NK-92 (cell line): ENCODE results near the gene LRRC49.
"Not testable (repeated sequence)": the region's sequence is repeated elsewhere in the genome, so short reads cannot be mapped to it uniquely, and the experiment has no call there.

ENCODE experiments used
- DNase-seq: peaks from one replicate; lab custom pipeline; 2025; ENCODE audit not compliant: unreplicated experiment; lab: John Stamatoyannopoulos, UW

LRRC49 gene

GRCh38 chr15:70974004-70974832 lies 81.6 kb downstream of the LRRC49 start:
- DNase-seq, result no peak

GRCh38 chr15:70976851-70977250 lies 84.2 kb downstream of the LRRC49 start:
- no peak for DNase-seq

- no peak for DNase-seq
Measured at GRCh38 chr15:70995383-70995970, 102.9 kb downstream of the LRRC49 start.

DNA sequence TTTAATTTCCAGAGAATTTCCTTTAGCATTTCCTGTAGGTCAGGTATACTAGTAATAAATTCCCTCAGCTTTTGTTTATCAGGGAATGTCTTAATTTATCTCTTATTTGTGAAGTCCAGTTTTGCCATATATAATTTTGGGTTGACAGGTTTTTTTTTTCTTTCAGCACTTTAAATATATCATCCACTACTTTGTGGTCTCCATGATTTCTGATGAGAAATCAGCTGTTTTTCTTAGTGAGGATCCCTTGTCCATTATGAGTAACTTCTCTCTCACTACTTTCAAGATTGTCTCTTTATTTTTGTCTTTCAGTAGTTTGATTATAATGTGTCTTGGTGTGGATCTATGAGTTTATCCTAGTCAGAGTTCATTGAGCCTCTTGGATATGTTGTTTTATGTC lies 105.7 kb downstream of the LRRC49 start:
- no peak for DNase-seq

DNA sequence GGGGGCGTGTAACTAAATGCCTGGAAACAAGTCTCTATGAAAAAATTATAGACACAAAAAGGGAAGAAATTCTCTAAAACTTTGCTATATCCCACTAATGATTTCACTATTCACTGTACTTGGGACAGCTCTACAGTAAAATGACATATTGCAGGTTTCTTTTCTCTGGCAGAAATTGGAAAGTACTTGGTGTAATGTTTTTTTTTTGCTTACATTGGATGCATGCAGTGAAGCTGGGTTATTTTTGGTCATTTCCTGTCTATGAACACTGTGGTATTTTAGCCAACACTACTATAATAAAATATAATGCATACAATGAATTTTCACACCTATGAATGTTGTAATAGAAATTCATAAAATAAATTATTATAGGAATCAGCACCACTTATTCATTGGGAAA lies 109.7 kb downstream of the LRRC49 start:
- DNase-seq, result no peak

DNA sequence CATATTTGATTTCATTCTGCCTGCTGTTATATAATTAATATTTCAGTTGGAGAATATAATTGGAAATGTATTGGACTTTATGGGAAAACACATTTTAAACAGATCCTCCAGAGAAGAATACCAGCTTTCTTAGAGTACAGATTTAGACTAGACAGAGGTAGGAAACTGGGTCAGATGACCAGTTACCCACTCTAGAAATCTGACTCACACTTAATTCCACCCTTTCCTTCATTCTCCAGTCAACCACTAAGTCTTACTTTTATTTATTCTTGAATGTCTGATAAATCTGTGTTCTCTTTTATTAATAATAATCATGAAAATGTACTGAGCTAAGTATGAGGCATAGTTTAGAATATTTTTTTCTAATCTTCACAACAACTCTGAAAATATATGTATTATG lies 110.7 kb downstream of the LRRC49 start:
- no peak for DNase-seq

GRCh38 chr15:71004506-71004905 lies 111.9 kb downstream of the LRRC49 start:
- DNase-seq, result not testable (repeated sequence)

- DNase-seq, result no peak
Measured at GRCh38 chr15:71005895-71006294, 113.3 kb downstream of the LRRC49 start.

GRCh38 chr15:71008250-71008870 lies 115.7 kb downstream of the LRRC49 start:
- DNase-seq, result no peak

- no peak for DNase-seq
Measured at GRCh38 chr15:71010472-71010871, 117.8 kb downstream of the LRRC49 start.

- DNase-seq, result no peak
Measured at GRCh38 chr15:71010997-71011396, 118.4 kb downstream of the LRRC49 start.

DNA sequence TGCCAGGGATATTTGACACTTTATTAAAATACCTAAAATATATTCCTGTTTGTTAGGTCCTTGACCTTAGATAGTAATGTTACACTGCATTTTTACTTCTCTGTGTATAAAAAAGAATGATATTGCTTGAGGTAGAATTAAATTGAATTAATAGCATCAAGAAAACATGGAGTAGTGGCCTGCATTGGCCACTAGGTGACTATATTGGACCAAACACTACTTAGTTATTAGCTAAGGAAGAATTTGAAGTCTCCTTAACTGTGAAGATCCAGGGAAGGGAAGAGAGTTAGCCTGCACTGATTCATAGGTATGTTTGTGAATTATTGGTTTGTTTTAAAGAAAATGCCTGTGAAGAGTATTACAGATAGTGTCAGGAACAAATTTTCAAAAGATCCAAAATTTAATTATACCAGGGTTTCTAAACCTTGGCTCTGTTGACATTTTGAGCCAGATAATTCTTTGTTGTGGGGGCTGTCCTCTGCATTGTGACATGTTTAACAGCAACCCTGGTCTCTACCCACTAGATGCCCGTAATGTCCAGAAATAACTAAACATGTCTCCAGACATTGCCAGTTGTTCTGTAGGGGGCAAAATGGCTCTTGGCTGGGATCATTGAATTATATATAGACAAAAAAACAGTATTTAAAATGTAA lies 119.0 kb downstream of the LRRC49 start:
- DNase-seq, result no peak

GRCh38 chr15:71013446-71013845 lies 120.8 kb downstream of the LRRC49 start:
- no peak for DNase-seq

- no peak for DNase-seq
Measured at GRCh38 chr15:71015342-71015741, 122.7 kb downstream of the LRRC49 start.

DNA sequence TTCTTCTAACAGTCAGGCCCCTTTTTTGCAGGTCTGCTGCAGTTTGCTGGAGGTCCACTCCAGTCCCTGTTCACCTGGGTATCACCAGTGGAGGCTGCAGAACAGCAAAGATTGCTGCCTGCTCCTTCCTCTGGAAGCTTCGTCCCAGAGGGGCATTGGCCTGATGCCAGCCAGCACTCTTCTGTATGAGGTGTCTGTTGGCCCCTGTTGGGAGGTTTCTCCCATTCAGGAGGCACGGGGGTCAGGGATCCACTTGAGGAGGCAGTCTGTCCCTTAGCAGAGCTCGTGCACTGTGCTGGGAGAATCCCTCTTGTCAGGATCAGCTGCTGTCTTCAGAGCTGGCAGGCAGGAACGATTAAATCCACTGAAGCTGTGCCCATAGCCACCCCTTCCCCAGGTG lies 138.6 kb downstream of the LRRC49 start:
- DNase-seq, result not testable (repeated sequence)

DNA sequence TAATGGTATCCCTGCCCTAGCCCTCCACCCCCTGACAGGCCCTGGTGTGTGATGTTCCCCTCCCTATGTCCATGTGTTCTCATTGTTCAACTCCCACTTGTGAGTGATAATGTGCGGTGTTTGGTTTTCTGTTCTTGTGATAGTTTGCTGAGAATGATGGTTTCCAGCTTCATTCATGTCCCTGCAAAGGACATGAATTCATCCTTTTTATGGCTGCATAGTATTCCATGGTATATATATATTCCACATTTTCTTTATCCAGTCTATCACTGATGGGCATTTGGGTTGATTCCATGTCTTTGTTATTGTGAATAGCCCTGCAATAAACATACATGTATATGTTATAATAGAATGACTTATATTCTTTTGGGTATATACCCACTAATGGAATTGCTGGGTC lies 142.9 kb downstream of the LRRC49 start:
- not testable (repeated sequence) for DNase-seq

DNA sequence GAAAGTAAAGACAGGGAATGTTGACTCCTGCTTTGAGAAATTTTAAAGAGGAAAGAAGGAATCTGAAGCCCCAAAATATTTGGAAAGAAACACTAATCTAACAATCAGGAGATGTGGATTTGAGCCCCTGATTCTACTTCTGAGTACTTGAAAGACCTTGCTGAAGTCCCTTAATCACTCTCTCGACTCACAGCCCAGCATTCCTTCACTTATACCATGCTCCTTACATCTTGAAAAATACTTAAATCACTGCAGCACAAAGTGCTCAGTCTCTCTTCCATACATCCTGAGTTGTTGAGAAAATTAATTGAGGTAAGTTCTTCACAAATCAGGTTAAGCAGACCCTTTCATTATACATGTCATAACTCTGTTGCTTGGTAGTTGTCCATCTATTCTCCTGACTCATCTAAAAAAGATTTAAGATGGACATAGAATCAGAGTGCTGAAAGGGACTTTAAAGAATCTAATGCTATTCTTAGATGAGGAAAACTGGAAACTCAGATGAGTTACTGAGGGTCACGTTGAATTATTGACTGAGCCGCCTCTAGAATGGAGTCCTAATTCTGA lies 149.8 kb downstream of the LRRC49 start:
- DNase-seq, result no peak

- no peak for DNase-seq
Measured at GRCh38 chr15:71043373-71043772, 150.7 kb downstream of the LRRC49 start.

DNA sequence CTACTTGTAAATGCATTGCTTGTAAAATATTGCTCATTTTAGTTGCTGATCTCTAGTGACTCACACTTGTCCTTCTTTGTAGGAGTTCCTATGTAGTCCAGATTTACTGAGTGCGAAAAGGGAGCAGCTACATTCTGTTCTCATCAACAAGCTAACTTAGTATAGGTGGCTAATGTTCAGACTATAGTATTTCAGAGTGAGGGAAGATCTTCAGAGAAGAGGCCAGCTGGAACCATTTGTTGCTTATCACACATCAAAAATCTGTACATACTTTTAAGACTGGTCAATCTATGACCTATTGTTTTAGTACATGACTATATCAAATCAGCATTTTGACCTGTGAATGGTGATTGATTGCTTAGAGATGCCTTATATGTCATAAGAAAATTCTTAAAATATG lies 151.4 kb downstream of the LRRC49 start:
- DNase-seq, result no peak

GRCh38 chr15:71046146-71046545 lies 153.5 kb downstream of the LRRC49 start:
- not testable (repeated sequence) for DNase-seq

GRCh38 chr15:71048913-71049675 lies 156.5 kb downstream of the LRRC49 start:
- no peak for DNase-seq
